KOPT-K1 (cell line): ENCODE data around the gene PPL.

ENCODE experiments used
- H3K27ac ChIP-seq: fragments of 200-600 bp; sonication (generic); 2 replicates; pipeline ENCODE4 v1.5.1; 2016; ENCODE audit warnings: antibody characterized with exemption, mild to moderate bottlenecking, low read depth, low read length; ENCODE audit not compliant: poor library complexity, severe bottlenecking
- H3K36me3 ChIP-seq: fragments of 200-600 bp; sonication (generic); 2 replicates; pipeline ENCODE4 v1.5.1; 2017; ENCODE audit warnings: antibody characterized with exemption, mild to moderate bottlenecking, low read length, moderate library complexity; ENCODE audit not compliant: insufficient read depth
- H3K9me3 ChIP-seq: fragments of 200-600 bp; sonication (generic); 2 replicates; pipeline ENCODE4 v1.5.1; 2017; ENCODE audit warnings: antibody characterized with exemption, low read length, mild to moderate bottlenecking; ENCODE audit not compliant: insufficient read depth, poor library complexity, severe bottlenecking

Gene PPL

DNA sequence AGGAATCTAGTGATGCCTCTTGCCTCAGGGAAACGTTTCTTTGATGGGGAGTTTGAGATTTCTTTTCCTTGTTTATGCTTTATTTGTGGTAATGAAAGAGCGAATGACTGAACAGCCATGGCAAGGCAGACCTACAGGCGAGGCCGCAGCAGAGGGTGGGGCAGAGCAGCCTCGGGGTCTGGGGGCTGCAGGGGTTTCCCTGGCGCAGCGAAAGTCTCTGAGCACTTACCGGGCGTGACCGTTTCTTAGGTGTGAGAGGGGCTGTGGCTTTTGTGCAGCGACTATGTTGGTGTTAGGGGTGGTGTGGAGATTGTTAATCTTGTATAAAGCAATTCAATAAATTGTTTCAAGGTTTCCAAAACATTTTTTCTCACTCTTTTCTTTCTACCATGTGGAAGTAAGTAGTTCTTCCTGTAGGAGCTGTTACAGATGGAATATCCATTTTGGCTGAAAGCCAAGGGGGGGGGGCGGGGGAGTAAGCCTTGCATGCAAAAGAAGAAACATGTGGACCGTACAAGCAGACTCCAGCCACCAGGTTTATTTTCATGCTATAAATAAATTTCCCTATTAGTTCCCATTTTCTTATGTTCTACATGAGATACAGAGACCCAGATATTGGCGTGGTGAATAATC is 54.8 kb downstream of the PPL start:
- Histone ChIP-seq H3K9me3 (no peaks in the 10 kb centered on the region), H3K27ac (no peak overlapping the region), H3K36me3 (peaks cover 100% of the 10 kb centered on the region)

DNA sequence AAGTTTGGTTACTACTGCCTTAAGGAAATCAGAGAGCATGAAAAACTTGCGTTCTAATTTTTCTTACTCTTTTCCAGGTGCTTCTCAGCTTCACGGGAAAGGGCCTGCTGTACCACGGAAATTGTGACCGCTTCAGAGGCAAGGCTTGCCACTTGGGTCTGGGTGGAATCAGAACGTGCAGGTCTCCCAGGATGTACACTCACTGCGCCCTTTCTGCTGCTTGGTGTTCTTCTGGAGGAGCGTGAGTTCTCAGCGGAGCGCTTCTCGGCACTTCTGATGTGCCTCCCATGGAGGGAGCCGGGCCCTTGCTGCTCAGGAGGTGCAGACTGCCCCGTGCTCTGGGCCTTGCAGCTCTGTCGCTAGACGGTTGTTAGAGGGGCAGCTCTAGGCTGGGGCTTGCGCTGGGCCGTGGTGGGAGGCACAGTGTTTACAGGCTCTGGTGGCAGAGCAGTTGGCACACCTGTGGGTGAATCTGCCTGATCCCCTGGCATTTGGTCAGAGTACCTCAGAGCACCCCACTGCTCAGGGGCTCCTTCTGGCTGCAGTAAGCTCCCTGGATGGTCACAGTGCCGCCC is 56.9 kb downstream of the PPL start:
- H3K27ac ChIP-seq, result no peak overlapping the region
- H3K9me3 ChIP-seq, result no peaks in the 10 kb centered on the region
- peaks cover 100% of the 10 kb centered on the region for H3K36me3 ChIP-seq

DNA sequence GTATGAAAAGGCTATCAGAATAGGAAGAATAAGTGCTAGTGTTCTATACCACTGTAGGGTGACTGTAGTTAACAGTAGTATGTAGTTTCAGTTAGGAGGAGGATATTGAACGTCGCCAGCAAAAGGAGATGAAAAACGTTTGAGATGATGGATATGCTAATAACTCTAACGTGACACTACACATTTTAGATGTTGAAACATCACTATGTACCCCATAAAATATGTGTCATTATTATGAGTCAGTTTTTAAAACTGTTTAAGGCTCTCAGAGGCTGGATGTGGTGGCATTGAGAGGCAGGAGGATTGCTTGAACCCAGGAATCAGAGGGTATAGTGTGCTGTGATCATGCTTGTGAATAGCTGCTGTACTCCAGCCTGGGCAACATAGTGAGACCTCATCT is 57.9 kb downstream of the PPL start:
- Histone ChIP-seq H3K9me3 (no peaks in the 10 kb centered on the region), H3K36me3 (peaks cover 100% of the 10 kb centered on the region), H3K27ac (no peak overlapping the region)

DNA sequence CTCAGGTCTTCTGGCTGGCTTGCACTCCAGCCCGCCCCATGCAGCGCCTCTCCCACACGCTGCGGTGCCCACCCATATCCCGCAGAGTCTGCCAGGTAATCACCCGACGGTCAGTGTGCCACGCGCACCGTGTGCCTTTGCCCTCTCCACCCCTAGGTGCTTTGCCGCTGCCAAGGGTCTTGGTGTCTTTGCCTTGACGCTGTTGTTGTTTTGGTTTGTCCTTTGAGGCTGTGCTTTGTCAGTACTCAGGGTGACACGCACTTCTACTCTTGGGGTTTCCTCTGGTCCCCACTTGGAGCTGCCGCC is 59.6 kb downstream of the PPL start:
- Histone ChIP-seq H3K36me3 (peaks cover 100% of the 10 kb centered on the region), H3K27ac (no peak overlapping the region), H3K9me3 (no peaks in the 10 kb centered on the region)

DNA sequence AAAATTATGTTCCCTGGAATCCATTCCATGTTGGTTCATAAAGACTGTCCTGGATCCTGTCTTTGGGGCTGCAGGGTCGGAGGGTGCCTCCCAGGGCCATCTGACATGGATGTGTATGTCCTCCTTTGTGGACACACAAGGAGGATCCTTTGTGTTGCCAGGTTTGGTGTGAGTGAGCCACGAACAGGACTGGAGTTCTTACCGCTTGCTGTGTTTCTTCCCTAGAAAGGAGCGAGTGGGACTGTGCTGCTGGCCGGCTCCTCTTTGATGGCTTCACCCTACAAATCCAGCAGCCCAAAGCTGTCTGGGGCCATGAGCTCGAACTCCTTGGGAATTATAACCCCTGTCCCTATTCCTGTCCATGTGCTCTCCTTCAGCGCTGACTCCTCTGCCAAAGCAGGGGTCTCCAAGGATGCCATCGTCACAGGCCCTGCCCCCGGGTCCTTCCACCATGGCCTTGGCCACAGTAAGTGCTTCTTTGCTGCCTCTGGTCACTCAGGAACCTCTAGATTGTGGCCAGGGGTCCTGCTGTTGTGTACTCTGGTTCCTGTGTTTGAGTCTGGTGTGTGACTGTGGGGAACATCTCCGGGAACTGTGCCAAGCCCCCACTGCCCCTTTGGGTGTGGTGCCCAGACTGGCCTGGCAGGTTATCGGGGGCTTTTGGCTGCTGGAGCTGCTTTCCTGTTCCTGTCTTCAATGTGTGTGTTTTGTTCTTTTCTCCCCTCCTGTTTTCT is 60.1 kb downstream of the PPL start:
- peaks cover 100% of the 10 kb centered on the region for H3K36me3 ChIP-seq
- no peak overlapping the region for H3K27ac ChIP-seq
- no peaks in the 10 kb centered on the region for H3K9me3 ChIP-seq

DNA sequence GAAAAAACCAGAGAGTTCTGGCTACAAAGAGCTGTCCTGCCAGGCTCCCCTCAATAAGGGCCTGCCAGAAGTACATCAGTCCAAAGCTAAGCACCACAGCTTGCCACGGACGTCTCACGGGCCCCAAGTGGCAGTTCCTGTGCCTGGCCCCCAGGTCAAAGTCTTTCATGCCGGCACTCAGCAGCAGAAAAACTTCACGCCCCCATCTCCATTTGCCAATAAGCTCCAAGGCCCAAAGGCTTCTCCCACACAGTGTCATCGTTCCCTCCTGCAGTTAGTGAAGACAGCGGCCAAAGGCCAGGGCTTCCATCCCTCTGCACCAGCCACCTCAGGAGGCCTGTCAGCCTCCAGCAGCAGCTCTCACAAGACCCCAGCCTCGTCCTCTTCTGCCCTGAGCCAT is 62.3 kb downstream of the PPL start:
- H3K27ac ChIP-seq, result no peak overlapping the region

DNA sequence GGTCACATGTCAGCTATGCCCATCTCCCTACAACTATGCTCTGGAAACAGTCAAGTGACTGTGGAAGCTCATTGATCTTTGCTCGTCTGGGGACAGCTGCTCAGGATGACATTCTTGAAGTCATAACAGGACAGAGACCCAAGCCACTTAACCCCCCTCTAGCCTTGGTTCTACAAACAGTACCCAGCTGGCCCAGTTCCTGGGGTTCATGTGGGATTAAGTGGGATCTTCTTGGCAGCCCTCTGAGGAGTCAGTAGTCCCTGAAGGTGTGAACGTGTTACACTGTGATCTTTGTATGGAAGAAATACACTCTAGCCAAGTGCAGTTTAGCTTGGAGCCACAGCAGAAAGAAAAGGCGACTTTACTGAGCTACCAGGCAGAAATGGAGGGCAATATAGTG is 63.9 kb downstream of the PPL start:
- no peaks in the 10 kb centered on the region for H3K9me3 ChIP-seq
- H3K36me3 ChIP-seq, result peaks cover 100% of the 10 kb centered on the region
- H3K27ac ChIP-seq, result no peak overlapping the region

More for the DNA sequence above, 62.3 kb downstream of the PPL start:
- Histone ChIP-seq H3K36me3 (peaks cover 100% of the 10 kb centered on the region), H3K9me3 (no peaks in the 10 kb centered on the region)

DNA sequence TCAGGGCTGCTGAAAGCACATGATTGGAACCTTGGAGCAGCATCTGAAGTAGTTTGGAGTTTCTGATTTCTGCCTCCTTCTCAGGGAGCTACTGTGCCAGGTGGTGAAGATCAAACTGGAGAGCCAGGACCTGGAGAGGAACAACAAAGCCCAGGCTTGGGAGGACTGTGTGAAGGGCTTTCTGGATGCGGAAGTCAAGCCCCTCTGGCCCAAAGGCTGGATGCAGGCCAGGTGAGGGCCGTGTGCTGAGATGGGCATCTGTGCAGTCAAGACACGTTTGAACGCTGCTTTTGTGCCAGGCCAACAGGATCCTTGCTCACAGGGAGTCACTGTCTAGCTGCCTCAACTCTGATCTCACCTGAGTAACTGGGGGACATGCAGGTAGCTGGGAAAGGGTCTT is 65.9 kb downstream of the PPL start:
- Histone ChIP-seq H3K9me3 (no peaks in the 10 kb centered on the region), H3K27ac (no peak overlapping the region), H3K36me3 (peaks cover 97% of the 10 kb centered on the region)

DNA sequence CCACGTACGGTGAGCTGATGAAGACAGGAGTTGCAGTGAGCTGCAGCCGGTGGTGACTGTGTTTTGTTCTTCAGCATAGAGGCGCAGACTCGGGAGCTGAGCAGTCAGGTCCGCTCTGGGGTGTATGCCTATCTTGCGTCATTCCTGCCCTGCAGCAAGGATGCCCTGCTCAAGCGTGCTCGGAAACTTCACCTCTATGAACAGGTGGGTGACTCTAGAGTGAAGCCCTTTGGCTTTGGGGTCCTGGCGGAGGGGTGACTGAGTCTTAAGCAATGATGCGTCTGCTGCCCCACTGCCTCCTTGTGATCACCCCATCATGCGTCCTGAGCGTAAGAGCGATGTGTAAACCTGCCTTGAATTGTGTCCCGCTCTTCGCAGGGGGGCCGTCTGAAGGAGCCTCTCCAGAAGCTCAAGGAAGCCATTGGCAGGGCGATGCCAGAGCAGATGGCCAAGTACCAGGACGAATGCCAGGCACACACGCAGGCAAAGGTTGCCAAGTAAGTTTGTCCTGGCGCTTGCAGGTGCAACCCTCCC is 66.7 kb downstream of the PPL start:
- no peak overlapping the region for H3K27ac ChIP-seq
- H3K9me3 ChIP-seq, result no peaks in the 10 kb centered on the region
- H3K36me3 ChIP-seq, result peaks cover 88% of the 10 kb centered on the region

DNA sequence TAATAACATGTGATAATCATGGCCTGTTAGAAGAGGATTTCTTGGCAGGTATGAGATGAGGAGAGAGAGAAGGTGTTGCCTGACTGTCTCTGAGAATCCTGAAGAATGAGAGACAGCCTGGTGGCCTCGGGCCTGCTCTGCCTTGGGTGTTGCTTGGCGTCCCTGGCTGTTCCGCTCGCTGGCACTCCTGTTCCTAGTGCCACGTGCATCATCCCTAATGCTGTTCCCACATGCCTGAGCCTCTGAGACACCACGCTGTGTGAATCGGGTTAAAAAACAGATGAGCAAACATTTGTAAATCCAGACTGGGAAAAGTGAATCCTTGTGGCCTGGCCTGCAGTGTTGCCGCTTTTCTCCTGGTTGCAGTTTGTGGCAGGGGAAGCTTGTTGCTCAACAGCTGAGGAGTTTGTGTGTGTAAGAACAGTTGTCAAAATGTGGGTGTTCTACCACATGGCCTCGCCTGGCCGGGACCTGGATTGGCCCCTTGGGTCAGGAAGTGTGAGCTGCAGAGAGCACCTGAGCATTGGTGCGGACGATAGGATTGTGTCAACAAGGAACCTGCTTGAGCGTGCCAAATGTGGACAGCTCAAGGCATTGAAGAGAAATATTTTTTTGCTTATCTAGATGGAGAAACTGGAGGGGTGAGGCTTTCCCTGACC is 67.7 kb downstream of the PPL start:
- Histone ChIP-seq H3K27ac (no peak overlapping the region), H3K9me3 (no peaks in the 10 kb centered on the region), H3K36me3 (peaks cover 87% of the 10 kb centered on the region)

DNA sequence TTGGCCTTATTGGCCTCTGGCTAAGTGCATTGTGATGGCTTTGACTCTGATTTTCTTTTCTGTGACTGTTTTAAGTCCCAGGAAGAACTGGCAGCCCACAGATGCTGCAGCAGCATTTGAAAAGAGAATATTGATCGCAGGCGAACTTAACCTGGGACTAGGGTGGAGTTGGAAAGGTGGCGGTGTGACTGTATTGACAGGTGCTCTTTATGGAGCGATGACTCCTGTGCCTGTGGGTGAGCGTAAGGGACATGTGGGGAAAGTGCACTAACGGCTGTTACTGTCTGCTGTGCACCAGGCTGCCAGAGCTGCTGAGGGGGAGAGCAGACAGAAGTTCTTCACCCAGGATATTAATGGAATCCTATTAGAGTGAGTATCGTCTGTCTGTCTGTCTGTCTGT is 68.4 kb downstream of the PPL start:
- H3K36me3 ChIP-seq, result peaks cover 87% of the 10 kb centered on the region
- no peaks in the 10 kb centered on the region for H3K9me3 ChIP-seq
- H3K27ac ChIP-seq, result no peak overlapping the region

DNA sequence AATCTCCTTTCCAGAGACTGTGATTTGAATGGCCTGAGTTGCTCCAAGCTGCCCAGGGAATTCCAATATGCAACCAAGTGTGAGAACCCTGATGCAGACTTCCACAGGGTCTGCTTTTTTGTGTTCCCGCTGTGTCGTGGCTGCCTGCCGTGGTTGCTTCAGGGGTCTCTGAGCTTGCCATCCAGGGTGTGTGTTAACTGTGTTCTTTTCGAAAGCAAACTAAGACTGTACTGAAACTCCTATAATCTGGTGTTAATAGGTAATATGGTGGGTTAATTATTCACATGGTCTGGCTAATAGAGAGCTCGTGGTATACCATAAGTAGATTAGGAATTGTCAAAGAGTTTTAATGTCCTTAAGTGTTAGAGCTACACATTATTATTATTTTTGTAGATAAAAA is 68.9 kb downstream of the PPL start:
- H3K36me3 ChIP-seq, result peaks cover 87% of the 10 kb centered on the region
- no peaks in the 10 kb centered on the region for H3K9me3 ChIP-seq
- H3K27ac ChIP-seq, result no peak overlapping the region

DNA sequence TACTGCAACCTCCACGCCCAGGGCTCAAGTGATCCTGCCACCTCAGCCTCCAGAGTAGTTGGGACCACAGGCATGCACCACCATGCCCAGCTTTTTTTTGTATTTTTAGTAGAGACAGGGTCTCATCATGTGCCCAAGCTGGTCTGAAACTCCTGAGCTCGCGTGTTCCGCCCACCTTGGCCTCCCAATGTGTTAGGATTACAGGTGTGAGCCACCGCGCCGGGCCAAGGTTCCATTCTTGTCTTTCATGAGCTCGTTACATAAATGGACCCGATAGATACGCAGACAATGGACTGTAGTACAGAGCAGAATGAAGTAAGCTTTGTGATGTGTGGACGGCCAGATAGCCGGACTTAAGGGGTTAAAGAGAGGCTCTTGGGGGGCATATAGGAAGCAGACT is 70.4 kb downstream of the PPL start:
- H3K27ac ChIP-seq, result no peak overlapping the region
- peaks cover 87% of the 10 kb centered on the region for H3K36me3 ChIP-seq
- H3K9me3 ChIP-seq, result no peaks in the 10 kb centered on the region

DNA sequence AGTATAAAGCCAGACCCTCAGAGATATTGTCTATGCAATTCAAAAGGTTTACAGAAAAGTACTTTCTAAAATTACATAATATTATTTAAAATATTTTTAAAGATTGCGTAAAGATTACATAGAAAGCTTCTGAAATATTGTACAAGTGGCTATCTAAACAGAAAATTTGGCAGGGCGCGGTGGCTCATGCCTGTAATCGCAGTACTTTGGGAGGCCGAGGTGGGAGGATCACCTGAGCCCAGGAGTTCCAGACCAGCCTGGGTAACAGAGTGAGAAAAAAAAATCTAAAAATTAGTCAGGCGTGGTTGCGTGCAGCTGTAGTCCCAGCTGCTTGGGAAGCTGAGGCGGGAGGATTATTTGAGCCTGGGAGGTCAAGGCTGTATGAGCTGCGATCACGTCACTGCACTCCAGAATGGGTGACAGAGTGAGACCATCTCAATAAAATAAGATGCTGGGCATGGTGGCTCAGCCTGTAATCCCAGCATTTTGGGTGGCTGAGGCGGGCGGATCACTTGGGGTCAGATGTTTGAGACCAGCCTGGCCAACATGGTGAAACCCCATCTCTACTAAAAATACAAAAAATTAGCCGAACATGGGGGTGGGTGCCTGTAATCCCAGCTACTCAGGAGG is 71.6 kb downstream of the PPL start:
- H3K9me3 ChIP-seq, result no peaks in the 10 kb centered on the region

DNA sequence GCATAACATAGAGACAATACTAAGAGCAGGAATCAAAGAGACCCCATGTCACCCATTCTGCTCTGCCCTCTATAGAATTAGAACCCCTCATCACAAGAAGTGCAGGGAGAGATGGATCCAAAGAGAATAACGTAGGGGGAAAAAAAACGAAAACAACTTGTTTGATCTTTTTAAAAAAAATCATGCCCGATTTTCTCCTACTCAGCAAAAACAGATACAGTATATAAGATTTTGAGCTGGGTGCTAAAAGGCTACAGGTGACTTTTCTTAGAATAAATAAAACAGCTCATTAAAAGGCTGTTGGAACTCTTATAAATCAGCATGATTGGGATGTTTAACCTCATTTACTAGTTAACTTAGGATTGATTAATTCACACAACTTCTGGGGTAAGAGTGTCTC is 72.2 kb downstream of the PPL start:
- Histone ChIP-seq H3K27ac (no peak overlapping the region), H3K9me3 (no peaks in the 10 kb centered on the region), H3K36me3 (peaks cover 87% of the 10 kb centered on the region)

More for the DNA sequence above, 71.6 kb downstream of the PPL start:
- Histone ChIP-seq H3K36me3 (peaks cover 87% of the 10 kb centered on the region), H3K27ac (no peak overlapping the region)
